Smooth muscle cell (in vitro differentiated cells): ENCODE results near the gene GPC5. TPM values are rescaled to one million over a fixed set of nuclear protein-coding genes. Genes with fewer than 3 reads are reported as not detected.

ENCODE experiments used
- DNase-seq: peaks from one replicate; lab custom pipeline; 2025; ENCODE audit not compliant: unreplicated experiment; lab: John Stamatoyannopoulos, UW
- H2AFZ ChIP-seq: fragments of 200-600 bp; sonication (generic); 2 replicates; pipeline ENCODE4 v1.6.0; 2016; ENCODE audit warnings: antibody characterized with exemption, low read depth, mild to moderate bottlenecking
- H3F3A ChIP-seq: fragments of 200-600 bp; sonication (generic); 2 replicates; pipeline ENCODE4 v1.6.0; 2017; ENCODE audit warnings: antibody characterized with exemption, low read depth
- H3K27ac ChIP-seq: fragments of 200-600 bp; sonication (generic); 2 replicates; pipeline ENCODE4 v1.5.1; 2016; ENCODE audit warnings: low read depth, mild to moderate bottlenecking
- H3K27me3 ChIP-seq: fragments of 200-600 bp; sonication (generic); 2 replicates; pipeline ENCODE4 v1.6.1; 2016; ENCODE audit warnings: low read depth, mild to moderate bottlenecking
- H3K36me3 ChIP-seq: fragments of 200-600 bp; sonication (generic); 2 replicates; pipeline ENCODE4 v1.5.1; 2016; ENCODE audit warnings: low read depth
- H3K4me1 ChIP-seq: fragments of 200-600 bp; sonication (generic); 2 replicates; pipeline ENCODE4 v1.5.1; 2016; ENCODE audit warnings: low read depth
- H3K4me2 ChIP-seq: fragments of 200-600 bp; sonication (generic); 2 replicates; pipeline ENCODE4 v1.6.0; 2016; ENCODE audit warnings: mild to moderate bottlenecking
- H3K4me3 ChIP-seq: fragments of 200-600 bp; sonication (generic); 2 replicates; pipeline ENCODE4 v1.5.1; 2016; ENCODE audit warnings: mild to moderate bottlenecking
- H3K79me2 ChIP-seq: fragments of 200-600 bp; sonication (generic); 2 replicates; pipeline ENCODE4 v1.6.0; 2016; ENCODE audit warnings: low read depth, mild to moderate bottlenecking
- H3K9ac ChIP-seq: fragments of 200-600 bp; sonication (generic); 2 replicates; pipeline ENCODE4 v1.6.0; 2016; ENCODE audit warnings: low read depth
- H3K9me3 ChIP-seq: fragments of 200-600 bp; sonication (generic); replicated peaks from 2 replicates; pipeline ENCODE4 v1.5.1; 2016; ENCODE audit warnings: low read depth
- H4K20me1 ChIP-seq: fragments of 200-600 bp; sonication (generic); 2 replicates; pipeline ENCODE4 v1.6.0; 2016; ENCODE audit warnings: low read depth
- WGBS: methylation state at CpG from one replicate; pipeline ENCODE4 v1.1.7; 2016; ENCODE audit warnings: low lambda C conversion rate; 5-methylcytosine and 5-hydroxymethylcytosine counted together
- polyA plus RNA-seq: library from polyadenylated mRNA; unstranded; fragments of >200 nt; fragmentation: Nextera tagmentation; extraction: Ambion mirVana; gene quantifications from 2 replicates; pipeline ENCODE4 v1.2.1, GENCODE V29; 2016
- total RNA-seq: library from RNA; depleted of rRNA; stranded (reverse); fragments of >200 nt; gene quantifications from 2 replicates; pipeline ENCODE4 v1.2.3, GENCODE V29; 2014
- TF ChIP-seq, protein P1 (sequence below): fragments of 200-600 bp; sonication (generic); IDR thresholded peaks from 2 replicates; pipeline ENCODE4 v1.5.1; 2017; ENCODE audit warnings: borderline replicate concordance, mild to moderate bottlenecking, antibody characterized with exemption; ENCODE audit not compliant: insufficient read depth, poor library complexity, severe bottlenecking

GPC5 gene
- total and polyA plus RNA-seq, 2 experiments from 2014 or later, result 0.99 to 1.0 TPM

DNA sequence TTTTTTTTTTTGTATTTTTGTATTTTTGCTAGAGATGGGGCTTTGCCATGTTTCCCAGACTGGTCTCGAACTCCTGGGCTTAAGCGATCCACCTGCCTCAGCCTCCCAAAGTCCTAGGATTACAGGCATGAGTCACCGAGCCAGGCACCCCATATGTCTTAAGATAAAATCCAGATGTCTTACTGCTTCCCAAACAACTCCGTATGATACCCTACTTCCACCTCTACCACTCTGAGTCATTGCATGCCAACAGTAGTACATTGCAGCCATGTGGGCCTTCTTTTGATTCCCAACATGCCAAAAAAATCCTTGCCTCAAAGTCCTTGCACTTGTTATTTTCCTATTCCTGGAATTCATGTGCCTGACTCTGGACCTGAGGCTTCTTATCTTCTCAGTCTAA lies 799.2 kb downstream of the GPC5 start:
- WGBS, result 36% methylated on average over 4 of the region's 4 CpGs

DNA sequence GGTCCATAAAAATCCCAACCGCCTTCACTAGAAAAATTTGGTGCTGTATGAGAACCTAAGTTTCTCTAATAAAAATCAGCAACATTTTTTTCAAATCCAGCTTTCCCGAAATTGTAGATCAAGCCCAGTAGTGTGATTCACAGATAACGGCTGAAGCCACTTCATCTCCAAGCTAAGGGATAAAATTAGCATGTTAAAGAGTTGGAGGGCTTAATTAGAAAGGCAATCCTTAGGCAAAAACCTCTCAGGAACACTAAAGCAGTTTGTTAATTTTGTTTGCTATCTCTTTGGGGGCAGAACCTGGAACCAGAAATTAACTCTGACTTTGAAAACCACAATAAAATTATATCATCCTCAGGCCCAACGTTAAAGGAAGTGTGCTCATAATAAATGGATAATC lies 820.2 kb downstream of the GPC5 start:
- no peaks in the 10 kb centered on the region for H3K9me3 ChIP-seq
- no peak for DNase-seq
- WGBS, result 45% methylated on average over 4 of the region's 4 CpGs

More for the DNA sequence above, 799.2 kb downstream of the GPC5 start:
- no peak overlapping the region for H3K9ac ChIP-seq
- TF ChIP-seq, protein P1, sequence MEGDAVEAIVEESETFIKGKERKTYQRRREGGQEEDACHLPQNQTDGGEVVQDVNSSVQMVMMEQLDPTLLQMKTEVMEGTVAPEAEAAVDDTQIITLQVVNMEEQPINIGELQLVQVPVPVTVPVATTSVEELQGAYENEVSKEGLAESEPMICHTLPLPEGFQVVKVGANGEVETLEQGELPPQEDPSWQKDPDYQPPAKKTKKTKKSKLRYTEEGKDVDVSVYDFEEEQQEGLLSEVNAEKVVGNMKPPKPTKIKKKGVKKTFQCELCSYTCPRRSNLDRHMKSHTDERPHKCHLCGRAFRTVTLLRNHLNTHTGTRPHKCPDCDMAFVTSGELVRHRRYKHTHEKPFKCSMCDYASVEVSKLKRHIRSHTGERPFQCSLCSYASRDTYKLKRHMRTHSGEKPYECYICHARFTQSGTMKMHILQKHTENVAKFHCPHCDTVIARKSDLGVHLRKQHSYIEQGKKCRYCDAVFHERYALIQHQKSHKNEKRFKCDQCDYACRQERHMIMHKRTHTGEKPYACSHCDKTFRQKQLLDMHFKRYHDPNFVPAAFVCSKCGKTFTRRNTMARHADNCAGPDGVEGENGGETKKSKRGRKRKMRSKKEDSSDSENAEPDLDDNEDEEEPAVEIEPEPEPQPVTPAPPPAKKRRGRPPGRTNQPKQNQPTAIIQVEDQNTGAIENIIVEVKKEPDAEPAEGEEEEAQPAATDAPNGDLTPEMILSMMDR, result no peak
- no peak overlapping the region for H2AFZ ChIP-seq
- no peaks in the 10 kb centered on the region for H3K27me3 ChIP-seq
- no peaks in the 10 kb centered on the region for H4K20me1 ChIP-seq
- no peak for DNase-seq
- H3K4me2 ChIP-seq, result no peak overlapping the region
- no peaks in the 10 kb centered on the region for H3K9me3 ChIP-seq
- H3K36me3 ChIP-seq, result no peaks in the 10 kb centered on the region
- no peak overlapping the region for H3K27ac ChIP-seq
- no peaks in the 10 kb centered on the region for H3K4me1 ChIP-seq
- peaks cover 3% of the 10 kb centered on the region for H3F3A ChIP-seq
- no peaks in the 10 kb centered on the region for H3K79me2 ChIP-seq
- H3K4me3 ChIP-seq, result no peak overlapping the region

DNA sequence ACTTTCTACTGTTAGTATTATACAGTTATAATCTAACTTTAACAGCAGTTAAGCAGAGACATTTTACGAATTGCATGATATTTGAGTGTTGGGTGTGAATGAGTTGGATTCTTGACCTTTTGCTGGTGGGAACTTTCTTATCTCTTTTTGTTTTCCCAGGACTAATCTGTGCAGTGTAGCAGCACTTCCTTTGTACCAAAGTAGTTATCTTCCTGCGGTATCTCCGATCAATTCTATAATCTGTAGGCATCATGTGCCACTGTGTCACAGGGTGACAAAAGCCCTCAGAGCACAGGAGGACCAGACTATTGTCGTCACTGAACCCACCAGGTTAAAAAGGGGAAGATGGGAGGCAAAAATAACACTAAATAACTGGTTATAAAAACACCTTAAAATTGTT lies 823.5 kb downstream of the GPC5 start:
- Histone ChIP-seq H3K27ac (no peak overlapping the region), H3K9me3 (no peaks in the 10 kb centered on the region), H2AFZ (no peak overlapping the region), H3K4me2 (no peak overlapping the region), H4K20me1 (no peaks in the 10 kb centered on the region), H3K79me2 (no peaks in the 10 kb centered on the region), H3F3A (no peaks in the 10 kb centered on the region), H3K27me3 (peaks cover 49% of the 10 kb centered on the region), H3K9ac (no peak overlapping the region), H3K4me1 (no peaks in the 10 kb centered on the region), H3K4me3 (no peak overlapping the region), H3K36me3 (no peaks in the 10 kb centered on the region)
- no peak for DNase-seq
- TF ChIP-seq, protein P1, result no peak
- WGBS, result 52% methylated on average over 4 of the region's 4 CpGs

More for the DNA sequence above, 820.2 kb downstream of the GPC5 start:
- no peak overlapping the region for H3K27ac ChIP-seq
- no peaks in the 10 kb centered on the region for H3F3A ChIP-seq
- no peak overlapping the region for H3K4me2 ChIP-seq
- H3K4me1 ChIP-seq, result no peaks in the 10 kb centered on the region
- H3K27me3 ChIP-seq, result peaks cover 71% of the 10 kb centered on the region
- H3K4me3 ChIP-seq, result no peak overlapping the region
- TF ChIP-seq, protein P1, result no peak
- H3K79me2 ChIP-seq, result no peaks in the 10 kb centered on the region
- H3K36me3 ChIP-seq, result no peaks in the 10 kb centered on the region
- H3K9ac ChIP-seq, result no peak overlapping the region
- no peaks in the 10 kb centered on the region for H4K20me1 ChIP-seq
- no peak overlapping the region for H2AFZ ChIP-seq

DNA sequence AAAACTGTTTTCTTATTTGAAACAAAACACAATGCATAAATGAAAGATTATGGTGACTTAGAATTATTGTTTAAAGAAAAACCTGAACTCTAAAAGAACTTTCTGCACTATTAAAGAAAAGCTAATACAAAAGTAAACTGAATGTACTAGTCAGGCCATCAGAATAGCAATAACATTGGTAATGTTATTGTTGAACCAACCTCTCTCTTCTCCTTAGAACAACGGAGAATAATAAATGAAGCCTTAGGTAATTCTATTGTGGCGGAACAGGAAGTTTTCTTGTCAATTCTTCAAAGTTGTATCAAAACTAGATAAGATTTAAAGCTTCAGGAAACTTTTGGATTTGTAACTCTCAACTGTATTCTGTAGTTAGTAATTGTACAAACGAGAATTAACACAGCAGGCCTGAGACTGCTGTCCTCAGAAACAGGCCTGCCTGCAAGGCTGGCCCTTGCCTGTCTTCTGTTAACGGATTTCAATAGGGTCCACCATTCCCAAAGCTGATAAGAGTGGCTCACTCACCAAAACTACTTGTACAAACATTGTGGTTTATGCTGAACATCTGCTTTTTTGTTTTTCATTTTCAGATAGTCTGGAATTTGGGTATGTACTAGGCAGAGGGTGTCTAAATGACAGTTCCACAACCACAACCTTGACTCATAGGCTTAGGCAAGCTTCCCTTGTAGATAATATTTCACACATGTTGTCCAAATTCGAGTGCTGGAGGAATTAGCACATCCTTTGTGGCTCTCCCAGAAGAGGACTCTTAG lies 825.8 kb downstream of the GPC5 start:
- DNase-seq, result no peak
- Histone ChIP-seq H2AFZ (no peak overlapping the region), H3K9me3 (no peaks in the 10 kb centered on the region), H3K4me1 (no peaks in the 10 kb centered on the region), H3K27ac (no peak overlapping the region), H3K4me3 (no peak overlapping the region), H4K20me1 (no peaks in the 10 kb centered on the region), H3K79me2 (no peaks in the 10 kb centered on the region), H3K4me2 (peak overlapping the region; percentile 29), H3K9ac (no peak overlapping the region), H3K36me3 (no peaks in the 10 kb centered on the region), H3F3A (no peaks in the 10 kb centered on the region), H3K27me3 (peaks cover 57% of the 10 kb centered on the region)
- TF ChIP-seq, protein P1, result no peak
- 18% methylated on average over 5 of the region's 5 CpGs for WGBS
